ENCODE results near the gene GOLGA6L24. TPM values are rescaled to one million over a fixed set of nuclear protein-coding genes. Genes with fewer than 3 reads are reported as not detected.

Gene GOLGA6L24
- total RNA-seq, 1 donor from 2014 or later = not detected

Other genes with a start within 250 kb of the GOLGA6L24 start
- gene HERC2, start 35.9 kb downstream of the GOLGA6L24 start, total RNA-seq = 39.0 TPM
- not detected for gene GOLGA8F, start 20.6 kb upstream of the GOLGA6L24 start, total RNA-seq
- not detected for gene GOLGA8G, start 174.9 kb upstream of the GOLGA6L24 start, total RNA-seq
- gene GOLGA6L25, start 195.5 kb upstream of the GOLGA6L24 start, total RNA-seq = not detected

All from Right ventricle myocardium inferior (tissue), 1 donor.